GM21529 (cell line): ENCODE data around the gene DAB2IP.

ENCODE experiments used
- ATAC-seq: cut with Tn5 transposase; IDR thresholded peaks from one replicate; pipeline ENCODE4 v1.9.1; 2021; ENCODE audit not compliant: unreplicated experiment

The DAB2IP gene

DNA sequence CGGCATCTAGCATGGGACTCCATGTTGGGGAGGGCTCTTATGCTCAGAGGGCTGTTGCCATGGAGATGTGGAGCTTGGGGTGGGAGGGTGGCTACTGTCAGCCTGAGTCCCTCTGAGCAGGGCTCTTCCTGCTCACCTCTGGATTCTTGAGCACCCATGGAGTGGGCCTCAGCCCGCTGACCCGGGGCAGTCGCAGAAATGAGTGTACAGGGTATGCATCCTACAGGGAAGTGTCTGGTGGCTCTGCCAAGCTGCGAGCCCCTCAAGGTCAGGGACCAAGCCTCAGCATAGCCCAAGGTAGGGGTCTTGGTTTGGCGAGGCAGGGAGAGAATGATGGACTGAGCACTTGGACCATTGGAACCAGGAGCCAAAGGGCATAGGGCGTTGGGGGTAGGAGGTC is 104.1 kb downstream of the DAB2IP start:
- ATAC-seq = no peak

DNA sequence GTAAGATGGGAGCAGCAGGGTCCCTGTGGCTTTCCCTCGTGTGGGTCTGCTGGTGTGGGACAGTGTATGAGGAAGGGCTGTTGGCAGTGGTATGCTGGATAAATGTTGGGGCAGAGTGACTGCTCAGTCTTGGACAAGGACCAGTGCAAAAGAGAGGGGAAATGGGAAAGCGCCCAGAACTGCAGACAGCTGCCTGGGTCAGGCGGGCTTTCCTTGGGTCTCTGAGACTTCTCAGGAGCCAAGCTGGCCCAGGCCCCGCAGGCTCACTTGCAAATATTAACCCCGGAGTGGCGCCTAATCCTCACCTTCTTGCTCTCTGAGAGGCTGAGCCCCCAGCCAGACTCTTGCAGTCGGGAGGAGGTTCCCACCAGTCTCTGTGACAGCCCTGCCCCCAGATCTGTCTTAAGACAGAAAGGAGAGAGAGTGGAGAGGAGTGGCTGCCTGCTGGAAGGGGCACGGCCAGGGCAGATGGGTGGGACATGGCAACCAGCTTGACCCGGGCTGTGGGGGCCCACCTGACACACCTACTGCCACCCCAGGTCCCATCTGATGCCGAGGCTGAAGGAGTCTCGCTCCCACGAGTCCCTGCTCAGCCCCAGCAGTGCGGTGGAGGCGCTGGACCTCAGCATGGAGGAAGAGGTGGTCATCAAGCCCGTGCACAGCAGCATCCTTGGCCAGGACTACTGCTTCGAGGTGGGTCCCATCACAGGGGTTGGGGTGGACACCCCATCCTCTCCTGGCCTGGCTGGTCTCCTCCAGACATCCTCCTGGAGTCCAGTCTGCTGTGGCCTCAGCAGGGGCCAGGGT is 105.2 kb downstream of the DAB2IP start:
- no peak for ATAC-seq

DNA sequence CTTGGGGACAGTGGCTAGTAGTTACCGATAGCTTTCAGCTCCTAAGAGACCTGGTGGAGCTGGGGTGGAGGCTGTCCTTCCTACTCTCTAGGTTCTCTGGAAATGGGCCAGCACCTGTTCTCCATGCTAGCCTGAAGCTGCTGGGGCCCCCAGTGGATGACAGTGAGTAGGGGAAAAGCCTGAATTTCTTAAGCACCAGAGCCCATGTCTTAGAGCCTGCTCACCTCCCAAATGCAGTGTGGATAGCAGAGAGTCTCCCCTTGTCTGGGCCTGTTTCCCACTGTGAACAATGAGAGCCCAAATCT is 105.8 kb downstream of the DAB2IP start:
- ATAC-seq = no peak

DNA sequence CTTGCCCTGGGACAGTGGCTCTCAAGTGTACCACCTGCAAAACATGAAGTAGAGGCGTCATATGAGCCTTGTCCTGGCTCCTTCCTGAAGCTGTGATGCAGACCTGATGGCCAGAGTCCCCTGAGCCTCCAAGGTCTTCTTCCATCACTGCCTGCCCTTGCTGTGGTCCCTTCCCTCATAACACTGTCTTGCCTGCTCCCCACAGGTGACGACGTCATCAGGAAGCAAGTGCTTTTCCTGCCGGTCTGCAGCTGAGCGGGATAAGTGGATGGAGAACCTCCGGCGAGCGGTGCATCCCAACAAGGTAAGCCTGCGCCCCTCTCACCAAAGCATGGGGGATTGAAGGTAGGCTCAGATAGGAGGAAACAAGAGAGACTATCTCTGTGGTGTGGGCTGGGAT is 107.3 kb downstream of the DAB2IP start:
- ATAC-seq = no peak

DNA sequence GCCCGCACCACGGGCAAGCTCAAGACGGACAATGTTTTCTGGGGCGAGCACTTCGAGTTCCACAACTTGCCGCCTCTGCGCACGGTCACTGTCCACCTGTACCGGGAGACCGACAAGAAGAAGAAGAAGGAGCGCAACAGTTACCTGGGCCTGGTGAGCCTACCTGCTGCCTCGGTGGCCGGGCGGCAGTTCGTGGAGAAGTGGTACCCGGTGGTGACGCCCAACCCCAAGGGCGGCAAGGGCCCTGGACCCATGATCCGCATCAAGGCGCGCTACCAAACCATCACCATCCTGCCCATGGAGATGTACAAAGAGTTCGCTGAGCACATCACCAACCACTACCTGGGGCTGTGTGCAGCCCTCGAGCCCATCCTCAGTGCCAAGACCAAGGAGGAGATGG is 108.6 kb downstream of the DAB2IP start:
- no peak for ATAC-seq

DNA sequence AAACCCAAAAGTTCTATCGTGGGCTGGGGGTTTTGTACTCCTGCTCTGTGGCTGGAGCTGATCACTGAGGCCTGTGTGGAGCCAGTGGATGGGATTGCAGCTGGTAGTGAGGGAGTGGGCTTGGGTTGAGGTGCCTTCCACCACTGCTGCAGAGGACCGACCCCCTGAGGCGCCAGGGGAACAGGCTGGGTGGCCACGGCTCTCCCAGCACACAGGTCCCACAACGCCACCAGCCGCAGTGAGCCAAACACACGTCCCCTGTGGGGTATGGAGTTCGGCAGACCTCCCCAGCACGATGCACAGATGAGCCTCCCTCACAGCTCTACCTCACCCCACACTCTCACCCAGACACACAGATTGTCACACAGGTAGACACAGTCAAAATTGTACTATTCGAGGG is 109.1 kb downstream of the DAB2IP start:
- ATAC-seq = no peak

DNA sequence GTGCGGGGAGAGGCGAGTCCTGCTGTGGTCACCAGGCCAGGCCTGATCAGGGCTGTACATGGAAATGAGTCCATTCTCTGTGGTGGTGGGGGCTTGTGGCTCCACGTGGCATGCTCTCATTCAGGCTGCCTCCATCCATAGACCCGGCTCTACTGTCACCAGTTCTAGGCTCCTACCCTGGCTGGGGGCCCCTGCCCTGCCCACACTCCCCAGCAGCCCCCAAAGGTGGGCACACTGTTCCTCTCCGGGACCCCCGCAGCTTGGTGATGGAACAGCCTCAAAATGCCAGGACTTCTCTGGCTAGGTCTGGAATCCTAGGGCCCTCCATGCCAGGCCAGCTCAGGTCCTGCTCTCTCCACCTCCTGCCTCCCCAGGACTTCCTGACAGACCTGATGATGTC is 111.7 kb downstream of the DAB2IP start:
- no peak for ATAC-seq

DNA sequence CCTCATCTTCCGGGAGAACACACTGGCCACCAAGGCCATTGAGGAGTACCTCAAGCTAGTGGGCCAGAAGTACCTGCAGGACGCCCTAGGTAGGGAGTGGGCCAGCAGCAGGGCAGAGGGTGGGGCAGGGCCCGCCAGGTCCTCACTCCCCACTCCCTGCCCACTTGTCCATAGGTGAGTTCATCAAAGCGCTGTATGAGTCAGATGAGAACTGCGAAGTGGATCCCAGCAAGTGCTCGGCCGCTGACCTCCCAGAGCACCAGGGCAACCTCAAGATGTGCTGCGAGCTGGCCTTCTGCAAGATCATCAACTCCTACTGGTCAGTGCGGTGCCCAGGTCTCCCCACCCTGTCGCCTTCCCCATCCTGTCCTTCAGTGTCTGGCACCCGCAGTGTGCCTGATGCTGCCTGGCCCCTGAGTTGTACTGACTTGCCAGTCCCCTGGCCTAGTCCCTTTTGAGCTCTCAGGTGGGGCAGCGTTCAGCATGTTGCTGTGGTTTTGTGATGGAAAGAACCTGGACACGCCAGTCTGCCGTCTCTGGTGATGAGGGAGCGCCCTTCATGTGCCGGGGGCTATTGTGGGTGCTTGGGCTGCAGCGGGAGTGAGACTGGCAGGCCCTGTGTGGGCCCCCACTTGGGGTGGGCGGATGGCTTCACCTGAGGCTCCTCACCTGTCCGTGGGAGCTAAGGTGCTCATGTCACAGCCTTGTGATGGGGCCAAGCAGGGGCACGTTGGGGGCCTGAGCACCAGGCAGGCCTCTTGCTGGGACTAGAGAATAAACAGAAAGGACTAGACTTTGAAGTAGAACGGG is 112.3 kb downstream of the DAB2IP start:
- ATAC-seq = no peak

DNA sequence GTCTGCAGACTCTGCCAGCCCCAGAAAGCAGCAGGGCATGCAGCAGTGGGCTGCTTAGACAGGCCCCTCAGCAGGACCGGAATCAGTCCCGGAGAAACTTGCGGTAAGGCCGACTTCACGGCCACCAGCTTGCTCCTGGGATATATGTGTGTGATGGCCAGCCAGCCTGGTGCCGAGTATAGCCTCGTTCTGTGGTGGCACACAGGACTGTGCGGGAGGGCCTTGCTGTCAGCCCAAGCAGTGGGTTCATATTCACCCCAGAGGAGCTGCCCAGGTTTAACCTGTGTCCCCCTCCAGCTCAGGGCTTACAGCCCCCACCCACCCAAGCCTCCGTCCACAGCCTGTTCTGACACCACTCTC is 112.9 kb downstream of the DAB2IP start:
- no peak for ATAC-seq

DNA sequence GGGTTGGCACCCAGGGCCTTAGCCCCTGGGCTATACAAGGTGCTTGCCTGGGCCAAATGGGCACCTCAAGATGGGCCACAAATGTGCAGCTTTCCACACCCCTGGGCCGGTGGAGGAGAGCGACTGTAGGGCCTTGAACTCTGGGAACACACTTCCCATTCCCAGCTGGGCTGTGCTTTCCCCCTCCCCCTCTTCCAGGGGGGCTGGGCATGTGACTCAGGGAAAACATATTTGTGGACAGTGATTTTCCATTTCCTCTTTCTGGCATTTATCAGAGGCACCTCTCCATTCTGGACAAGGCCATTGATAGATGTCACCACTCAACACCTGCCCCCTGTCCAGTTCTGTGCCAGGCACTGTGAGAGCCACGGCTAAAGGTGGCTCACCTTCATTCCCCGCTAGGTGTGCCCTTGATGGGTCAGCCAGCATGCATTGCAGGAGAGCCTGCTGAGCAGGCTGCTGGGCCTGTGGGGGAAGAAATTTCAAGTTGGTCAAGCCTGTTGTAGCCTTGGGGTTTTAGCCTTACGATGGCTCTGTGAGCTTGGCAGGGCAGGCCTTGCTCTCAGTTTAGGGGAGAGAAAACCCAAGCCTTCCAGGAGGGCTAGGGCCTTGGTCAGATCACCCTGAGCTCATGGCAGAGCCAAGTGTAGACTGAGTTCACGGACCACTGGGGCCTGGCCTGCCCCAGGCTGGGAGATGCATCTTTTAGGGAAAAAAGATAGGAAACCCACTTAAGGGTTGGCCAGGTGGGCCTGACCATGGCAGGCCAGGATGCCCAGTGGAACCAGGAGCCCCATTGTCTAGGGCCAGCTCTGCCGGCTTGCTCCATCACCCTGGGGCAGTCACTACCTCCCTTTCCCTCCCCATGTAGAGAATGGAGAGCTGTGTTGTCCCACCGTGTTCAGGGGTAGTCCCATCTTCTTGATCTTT is 113.9 kb downstream of the DAB2IP start:
- ATAC-seq = no peak

DNA sequence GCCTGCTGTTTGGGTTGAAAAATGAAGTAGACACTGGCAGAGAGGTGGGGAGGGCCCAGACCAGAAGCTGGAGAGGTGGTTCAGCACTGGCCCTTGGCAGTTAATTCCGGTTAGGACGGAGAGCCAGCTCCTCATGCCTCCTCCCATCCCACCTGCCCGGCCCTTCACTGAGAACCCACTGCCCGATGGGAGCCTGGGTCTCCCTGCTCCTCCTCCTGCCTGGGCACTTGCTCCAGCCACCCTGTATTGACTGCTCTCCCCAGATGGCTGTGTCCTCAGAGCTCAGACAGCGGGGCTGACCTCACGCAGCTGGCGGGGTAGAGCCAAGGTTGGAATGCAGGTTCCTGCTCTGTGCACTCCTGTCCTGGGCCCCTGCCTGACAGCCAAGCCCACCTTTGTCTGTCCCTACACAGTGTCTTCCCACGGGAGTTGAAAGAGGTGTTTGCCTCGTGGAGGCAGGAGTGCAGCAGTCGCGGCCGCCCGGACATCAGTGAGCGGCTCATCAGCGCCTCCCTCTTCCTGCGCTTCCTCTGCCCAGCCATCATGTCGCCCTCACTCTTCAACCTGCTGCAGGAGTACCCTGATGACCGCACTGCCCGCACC is 114.7 kb downstream of the DAB2IP start:
- no peak for ATAC-seq

DNA sequence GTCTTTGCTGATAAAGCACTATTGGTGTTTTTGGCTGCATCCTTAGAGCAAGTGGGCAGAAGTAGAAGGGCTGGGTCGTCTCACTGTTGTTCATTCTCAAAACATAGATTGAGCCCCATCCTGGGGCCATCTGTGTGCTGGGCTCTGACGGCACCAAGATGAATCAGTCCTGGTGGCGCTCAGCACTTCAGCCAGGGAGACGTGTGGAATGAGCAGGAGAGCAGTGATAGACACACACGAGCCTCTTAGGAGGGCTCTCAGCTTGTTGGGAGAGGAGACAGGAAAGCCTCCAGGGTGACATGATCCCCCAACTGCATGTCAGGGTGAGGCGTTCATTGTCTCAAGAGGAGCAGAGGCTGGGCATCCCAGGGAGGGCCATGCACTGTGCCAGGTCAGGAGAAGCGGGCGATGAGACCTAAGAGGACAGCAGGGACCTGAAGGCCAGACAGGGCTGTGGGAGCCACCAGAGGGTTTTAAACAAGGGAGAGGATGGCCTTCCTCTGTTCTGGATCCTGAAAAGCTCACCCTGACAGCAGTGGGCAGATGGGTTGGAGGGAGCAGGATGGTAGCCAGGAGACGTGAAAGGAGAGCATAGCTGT is 115.8 kb downstream of the DAB2IP start:
- ATAC-seq = no peak

DNA sequence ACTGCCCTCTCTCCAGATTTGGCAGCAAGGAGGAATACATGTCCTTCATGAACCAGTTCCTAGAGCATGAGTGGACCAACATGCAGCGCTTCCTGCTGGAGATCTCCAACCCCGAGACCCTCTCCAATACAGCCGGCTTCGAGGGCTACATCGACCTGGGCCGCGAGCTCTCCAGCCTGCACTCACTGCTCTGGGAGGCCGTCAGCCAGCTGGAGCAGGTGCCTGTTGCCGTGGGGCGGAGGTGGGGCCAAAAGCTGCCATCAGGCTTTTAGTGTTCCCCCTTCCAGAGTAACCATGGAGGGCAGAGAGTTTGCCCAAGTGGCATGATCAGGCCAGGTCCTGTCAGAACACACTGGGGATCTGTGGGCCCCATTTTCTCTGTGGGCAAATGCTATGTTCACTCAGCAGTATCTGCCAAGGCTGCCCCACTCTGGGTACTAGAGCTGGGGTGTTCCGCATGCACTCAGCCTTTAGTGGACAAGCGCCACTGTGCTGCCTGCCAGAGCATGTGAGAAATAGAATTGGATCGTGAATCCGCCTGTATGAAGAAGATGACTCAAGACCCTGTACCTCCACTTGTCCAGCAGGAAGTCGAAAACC is 117.1 kb downstream of the DAB2IP start:
- ATAC-seq = no peak

DNA sequence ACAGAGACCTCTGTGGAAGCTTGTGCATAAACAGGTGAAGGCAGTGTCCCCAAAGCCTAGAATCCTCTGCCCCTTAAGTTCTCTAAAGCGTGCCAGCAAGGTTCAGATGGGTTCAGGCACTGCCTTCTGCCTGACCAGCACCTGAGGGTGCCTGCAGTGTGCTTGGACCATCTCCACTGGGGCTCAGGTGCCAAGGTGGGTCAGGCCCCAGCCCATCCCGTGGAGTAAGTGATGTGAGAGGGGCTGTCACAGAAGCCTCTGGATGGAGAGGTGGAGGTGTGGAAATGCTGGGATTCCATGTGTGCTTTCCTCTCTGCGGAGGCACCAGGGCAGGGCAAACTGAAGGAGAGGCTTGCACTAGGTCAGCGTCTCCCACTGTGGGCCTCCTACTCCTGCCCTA is 118.5 kb downstream of the DAB2IP start:
- no peak for ATAC-seq

DNA sequence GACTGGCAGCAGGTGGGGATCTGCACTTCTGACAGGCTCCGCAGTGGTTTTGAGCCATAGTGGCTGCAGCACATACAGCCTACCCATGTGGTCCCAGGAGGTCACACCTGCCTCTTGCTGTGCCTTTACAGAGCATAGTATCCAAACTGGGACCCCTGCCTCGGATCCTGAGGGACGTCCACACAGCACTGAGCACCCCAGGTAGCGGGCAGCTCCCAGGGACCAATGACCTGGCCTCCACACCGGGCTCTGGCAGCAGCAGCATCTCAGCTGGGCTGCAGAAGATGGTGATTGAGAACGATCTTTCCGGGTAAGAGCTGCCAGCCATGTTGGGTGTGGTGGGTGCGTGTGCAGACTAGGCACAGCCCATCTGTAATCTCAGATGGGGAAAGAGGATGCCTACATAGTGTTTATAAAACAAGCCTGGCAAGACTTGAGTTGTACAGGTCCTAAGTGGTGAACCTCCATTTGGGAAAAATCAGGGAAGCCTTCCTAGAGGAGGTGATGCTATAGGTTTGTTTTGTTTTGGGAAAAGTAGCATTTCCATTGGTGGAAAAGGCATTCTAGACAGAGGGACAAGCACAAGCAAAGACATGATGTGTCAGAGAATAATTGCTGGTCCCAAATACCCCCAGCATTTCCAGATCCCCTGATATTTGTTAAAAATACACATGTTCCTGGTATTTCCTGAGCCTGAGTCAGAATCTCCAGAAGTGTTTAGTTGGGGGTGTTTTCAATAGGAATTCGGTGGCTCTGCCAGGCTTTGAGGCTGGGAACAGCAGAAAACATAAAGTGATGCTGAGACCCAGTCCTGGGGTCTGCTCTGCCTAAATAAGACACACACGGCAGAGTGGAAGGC is 119.2 kb downstream of the DAB2IP start:
- no peak for ATAC-seq

DNA sequence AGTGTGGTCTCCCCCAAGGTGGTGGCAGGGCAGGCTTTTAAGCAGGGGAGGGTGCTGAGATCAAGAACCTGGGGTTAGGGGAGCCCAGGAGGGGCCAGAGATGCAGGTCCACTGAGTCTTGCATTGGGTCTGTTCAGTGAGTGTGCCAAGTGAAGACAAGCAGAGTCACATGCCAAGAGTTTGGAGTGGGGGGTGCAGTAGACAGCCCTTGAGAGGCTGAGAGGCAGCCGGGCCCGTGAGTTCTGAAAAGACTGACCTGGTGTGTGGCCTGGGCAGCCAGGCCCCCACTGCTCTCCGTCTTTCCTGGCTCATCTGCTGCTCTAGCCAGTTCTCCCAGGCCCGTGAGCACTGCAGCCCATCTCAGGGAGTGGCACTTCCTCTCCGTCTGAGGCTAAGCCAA is 120.0 kb downstream of the DAB2IP start:
- ATAC-seq = no peak

DNA sequence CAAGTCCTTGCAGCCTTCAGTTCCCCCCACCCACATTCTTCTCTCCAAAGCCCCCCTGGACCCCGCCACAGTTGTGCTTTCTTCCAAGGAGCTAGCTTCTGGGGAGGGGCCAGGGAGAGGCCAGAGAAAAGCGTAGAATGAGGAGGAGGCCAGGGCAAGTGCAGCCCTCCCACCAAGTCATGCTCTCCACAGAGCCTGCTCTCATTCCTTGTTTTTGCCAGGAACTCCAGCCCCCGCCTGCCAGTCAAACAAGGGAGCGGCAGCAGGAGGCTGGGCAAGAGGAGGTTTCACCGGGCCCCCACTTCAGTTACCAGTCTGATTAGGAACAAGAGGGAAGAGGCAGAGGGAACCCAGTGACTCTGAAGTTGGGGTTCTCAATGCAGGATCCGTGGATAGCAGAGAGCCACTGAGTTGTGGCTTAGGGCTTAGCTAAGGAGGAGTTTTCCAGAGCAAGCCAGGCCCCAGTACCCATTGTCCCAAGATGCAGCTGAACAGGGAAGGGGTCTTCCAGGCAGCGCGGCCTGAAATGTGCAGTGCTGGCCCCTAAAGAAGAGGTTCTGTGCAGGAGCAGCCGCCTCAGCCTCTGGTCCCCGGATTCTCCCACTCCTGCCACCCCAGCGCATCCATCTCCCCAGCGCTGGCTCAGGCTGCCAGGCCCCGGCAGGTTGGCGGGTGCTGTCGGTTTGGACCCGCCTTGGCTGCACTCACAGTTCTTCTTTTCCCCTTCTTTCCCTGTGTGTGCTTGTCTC is 120.6 kb downstream of the DAB2IP start:
- ATAC-seq = no peak

DNA sequence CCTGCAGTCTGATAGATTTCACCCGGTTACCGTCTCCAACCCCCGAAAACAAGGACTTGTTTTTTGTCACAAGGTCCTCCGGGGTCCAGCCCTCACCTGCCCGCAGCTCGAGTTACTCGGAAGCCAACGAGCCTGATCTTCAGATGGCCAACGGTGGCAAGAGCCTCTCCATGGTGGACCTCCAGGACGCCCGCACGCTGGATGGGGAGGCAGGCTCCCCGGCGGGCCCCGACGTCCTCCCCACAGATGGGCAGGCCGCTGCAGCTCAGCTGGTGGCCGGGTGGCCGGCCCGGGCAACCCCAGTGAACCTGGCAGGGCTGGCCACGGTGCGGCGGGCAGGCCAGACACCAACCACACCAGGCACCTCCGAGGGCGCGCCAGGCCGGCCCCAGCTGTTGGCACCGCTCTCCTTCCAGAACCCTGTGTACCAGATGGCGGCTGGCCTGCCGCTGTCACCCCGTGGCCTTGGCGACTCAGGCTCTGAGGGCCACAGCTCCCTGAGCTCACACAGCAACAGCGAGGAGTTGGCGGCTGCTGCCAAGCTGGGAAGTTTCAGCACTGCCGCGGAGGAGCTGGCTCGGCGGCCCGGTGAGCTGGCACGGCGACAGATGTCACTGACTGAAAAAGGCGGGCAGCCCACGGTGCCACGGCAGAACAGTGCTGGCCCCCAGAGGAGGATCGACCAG is 121.3 kb downstream of the DAB2IP start:
- no peak for ATAC-seq
